OCI-LY7 (cell line): ENCODE measurements around the gene RAP1B. TPM values are rescaled to one million over a fixed set of nuclear protein-coding genes. Genes with fewer than 3 reads are reported as not detected.
A peak's percentile ranks its signal among the peaks of the same experiment; 100 is the strongest.
"Not testable (repeated sequence)": the region's sequence is repeated elsewhere in the genome, so short reads cannot be mapped to it uniquely, and the experiment has no call there.

ENCODE experiments used
- BruUV-seq: library from RNA; stranded (reverse); fragments of 400-500 nt; replicated peaks from 2 replicates; lab custom pipeline; 2021; lab: Mats Ljungman, UMichigan
- CTCF ChIA-PET: fragments of 300-600 bp; sonication (Branson Sonifier 250); formaldehyde crosslinking; loops from one replicate; lab custom pipeline; 2022; ENCODE audit warnings: antibody characterized with exemption; ENCODE audit not compliant: unreplicated experiment; lab: Charles Lee
- POLR2A ChIA-PET: fragments of 300-600 bp; sonication (Branson Sonifier 250); formaldehyde crosslinking; loops from one replicate; lab custom pipeline; 2022; ENCODE audit warnings: antibody characterized with exemption; lab: Charles Lee
- DNase-seq: peaks from one replicate; pipeline ENCODE4 v3.0.0-alpha.2; 2015; ENCODE audit warnings: low spot score
- H2AFZ ChIP-seq: fragments of 200-600 bp; sonication (generic), shearing (Covaris generic); 2 replicates; pipeline ENCODE4 v1.6.1; 2014; ENCODE audit warnings: mild to moderate bottlenecking, antibody characterized with exemption, low read length, moderate library complexity
- H3K27ac ChIP-seq: fragments of 200-600 bp; sonication (generic); 2 replicates; pipeline ENCODE4 v1.5.1; 2014; ENCODE audit warnings: mixed run types, low read depth, mild to moderate bottlenecking, moderate library complexity, low read length, inconsistent platforms; ENCODE audit not compliant: poor library complexity, severe bottlenecking
- H3K36me3 ChIP-seq: fragments of 200-600 bp; sonication (generic); 2 replicates; pipeline ENCODE4 v1.6.1; 2014; ENCODE audit warnings: mild to moderate bottlenecking, antibody characterized with exemption, low read length, moderate library complexity, mixed read lengths; ENCODE audit not compliant: insufficient read depth
- H3K4me1 ChIP-seq: fragments of 200-600 bp; sonication (generic); 2 replicates; pipeline ENCODE4 v1.5.1; 2014; ENCODE audit warnings: mild to moderate bottlenecking, low read length; ENCODE audit not compliant: insufficient read depth, poor library complexity, severe bottlenecking
- H3K4me2 ChIP-seq: fragments of 200-600 bp; sonication (generic); 2 replicates; pipeline ENCODE4 v1.6.1; 2014; ENCODE audit warnings: mild to moderate bottlenecking, low read length
- H3K4me3 ChIP-seq: fragments of 200-600 bp; sonication (generic); 2 replicates; pipeline ENCODE4 v1.5.1; 2014; ENCODE audit warnings: mild to moderate bottlenecking, low read depth, low read length; ENCODE audit not compliant: poor library complexity, severe bottlenecking
- H3K79me2 ChIP-seq: fragments of 200-600 bp; sonication (generic); 2 replicates; pipeline ENCODE4 v1.6.1; 2016; ENCODE audit warnings: low read depth, mild to moderate bottlenecking, low read length, moderate library complexity, mixed read lengths; ENCODE audit not compliant: insufficient read depth
- H3K9me2 ChIP-seq: fragments of 200-600 bp; sonication (generic); 2 replicates; pipeline ENCODE4 v1.6.1; 2016; ENCODE audit warnings: mild to moderate bottlenecking, low read length, mixed read lengths; ENCODE audit not compliant: insufficient read depth
- H3K9me3 ChIP-seq: fragments of 200-600 bp; sonication (generic); 2 replicates; pipeline ENCODE4 v1.6.1; 2014; ENCODE audit warnings: mild to moderate bottlenecking, mixed run types, low read length, mixed read lengths
- H4K20me1 ChIP-seq: fragments of 200-600 bp; sonication (generic); 2 replicates; pipeline ENCODE4 v1.6.1; 2014; ENCODE audit warnings: mild to moderate bottlenecking, antibody characterized with exemption, low read length, moderate library complexity, mixed read lengths; ENCODE audit not compliant: insufficient read depth
- EZH2phosphoT487 ChIP-seq: fragments of 200-600 bp; sonication (generic); IDR thresholded peaks from 2 replicates; pipeline ENCODE4 v1.6.1; 2018; ENCODE audit warnings: low read depth, borderline replicate concordance, mild to moderate bottlenecking, mixed run types, antibody characterized with exemption, low read length, moderate library complexity, mixed read lengths
- intact Hi-C: fragments of 100-400 bp; cut with micrococcal nuclease; formaldehyde crosslinking; loops from one replicate; pipeline ENCODE4 v1.10.0; 2022; ENCODE audit not compliant: unreplicated experiment
- total RNA-seq, 2 experiments: library from RNA; depleted of rRNA in 1 of 2; stranded (reverse); fragments of >200 nt in 1 of 2; shearing (Covaris generic) in 1 of 2; gene quantifications; 2 replicates each; pipeline ENCODE4 v1.2.3, GENCODE V29; 2014 to 2022
- TF ChIP-seq, protein P1 (sequence below): fragments of 200-600 bp; sonication (generic); conservative IDR thresholded peaks from 2 replicates; pipeline ENCODE4 v1.5.1; 2014; ENCODE audit warnings: mild to moderate bottlenecking, antibody characterized with exemption, low read length, moderate library complexity, mixed read lengths

The RAP1B gene
- total RNA-seq, 2 experiments from 2014 or later: 100 to 166 TPM

DNA sequence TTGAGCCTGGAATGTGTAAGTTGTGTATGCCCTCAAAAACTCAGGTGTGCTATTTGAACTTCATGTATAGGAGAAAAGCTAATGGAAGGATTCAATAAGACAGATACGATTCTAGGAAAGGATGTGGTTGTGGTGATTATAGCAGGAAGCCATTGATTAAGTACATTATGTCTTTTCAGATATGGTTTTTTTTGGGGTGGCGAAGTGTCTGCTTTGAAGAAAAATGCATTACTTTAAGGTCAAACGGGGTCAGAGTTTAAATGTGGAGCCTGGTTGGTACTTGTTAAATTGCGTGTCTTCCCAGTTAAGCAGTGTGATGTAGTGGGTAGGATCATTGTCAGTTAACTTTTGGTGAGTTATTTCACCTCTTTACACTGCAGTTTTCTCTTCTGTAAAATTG is 63.1 kb downstream of the RAP1B start:
- Histone ChIP-seq H3K36me3 (no peaks in the 10 kb centered on the region), H3K9me2 (no peaks in the 10 kb centered on the region), H3K79me2 (no peaks in the 10 kb centered on the region), H3K4me3 (no peak overlapping the region), H3K4me1 (peaks cover 5% of the 10 kb centered on the region), H4K20me1 (no peaks in the 10 kb centered on the region), H2AFZ (no peak overlapping the region), H3K27ac (no peak overlapping the region), H3K4me2 (no peak overlapping the region), H3K9me3 (no peaks in the 10 kb centered on the region)
- DNase-seq: no peak
- no TSS peak for BruUV-seq
- CTCF ChIA-PET: no interaction called here
- intact Hi-C loops: no loop called here
- TF ChIP-seq, protein P1, sequence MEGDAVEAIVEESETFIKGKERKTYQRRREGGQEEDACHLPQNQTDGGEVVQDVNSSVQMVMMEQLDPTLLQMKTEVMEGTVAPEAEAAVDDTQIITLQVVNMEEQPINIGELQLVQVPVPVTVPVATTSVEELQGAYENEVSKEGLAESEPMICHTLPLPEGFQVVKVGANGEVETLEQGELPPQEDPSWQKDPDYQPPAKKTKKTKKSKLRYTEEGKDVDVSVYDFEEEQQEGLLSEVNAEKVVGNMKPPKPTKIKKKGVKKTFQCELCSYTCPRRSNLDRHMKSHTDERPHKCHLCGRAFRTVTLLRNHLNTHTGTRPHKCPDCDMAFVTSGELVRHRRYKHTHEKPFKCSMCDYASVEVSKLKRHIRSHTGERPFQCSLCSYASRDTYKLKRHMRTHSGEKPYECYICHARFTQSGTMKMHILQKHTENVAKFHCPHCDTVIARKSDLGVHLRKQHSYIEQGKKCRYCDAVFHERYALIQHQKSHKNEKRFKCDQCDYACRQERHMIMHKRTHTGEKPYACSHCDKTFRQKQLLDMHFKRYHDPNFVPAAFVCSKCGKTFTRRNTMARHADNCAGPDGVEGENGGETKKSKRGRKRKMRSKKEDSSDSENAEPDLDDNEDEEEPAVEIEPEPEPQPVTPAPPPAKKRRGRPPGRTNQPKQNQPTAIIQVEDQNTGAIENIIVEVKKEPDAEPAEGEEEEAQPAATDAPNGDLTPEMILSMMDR: no peak
- TF ChIP-seq EZH2phosphoT487: no peak
- POLR2A ChIA-PET: no interaction called here

- Histone ChIP-seq H3K79me2 (no peaks in the 10 kb centered on the region), H4K20me1 (no peaks in the 10 kb centered on the region), H3K4me1 (peaks cover 5% of the 10 kb centered on the region), H3K9me3 (no peaks in the 10 kb centered on the region), H3K4me2 (no peak overlapping the region), H3K9me2 (no peaks in the 10 kb centered on the region), H3K27ac (no peak overlapping the region), H2AFZ (no peak overlapping the region), H3K4me3 (no peak overlapping the region), H3K36me3 (no peaks in the 10 kb centered on the region)
- TF ChIP-seq EZH2phosphoT487: no peak
- TF ChIP-seq, protein P1: no peak
- intact Hi-C loops: no loop called here
- CTCF ChIA-PET: no interaction called here
- POLR2A ChIA-PET: no interaction called here
- BruUV-seq: no TSS peak
- no peak for DNase-seq
Observed at GRCh38 chr12:68674376-68674775, 63.7 kb downstream of the RAP1B start.

DNA sequence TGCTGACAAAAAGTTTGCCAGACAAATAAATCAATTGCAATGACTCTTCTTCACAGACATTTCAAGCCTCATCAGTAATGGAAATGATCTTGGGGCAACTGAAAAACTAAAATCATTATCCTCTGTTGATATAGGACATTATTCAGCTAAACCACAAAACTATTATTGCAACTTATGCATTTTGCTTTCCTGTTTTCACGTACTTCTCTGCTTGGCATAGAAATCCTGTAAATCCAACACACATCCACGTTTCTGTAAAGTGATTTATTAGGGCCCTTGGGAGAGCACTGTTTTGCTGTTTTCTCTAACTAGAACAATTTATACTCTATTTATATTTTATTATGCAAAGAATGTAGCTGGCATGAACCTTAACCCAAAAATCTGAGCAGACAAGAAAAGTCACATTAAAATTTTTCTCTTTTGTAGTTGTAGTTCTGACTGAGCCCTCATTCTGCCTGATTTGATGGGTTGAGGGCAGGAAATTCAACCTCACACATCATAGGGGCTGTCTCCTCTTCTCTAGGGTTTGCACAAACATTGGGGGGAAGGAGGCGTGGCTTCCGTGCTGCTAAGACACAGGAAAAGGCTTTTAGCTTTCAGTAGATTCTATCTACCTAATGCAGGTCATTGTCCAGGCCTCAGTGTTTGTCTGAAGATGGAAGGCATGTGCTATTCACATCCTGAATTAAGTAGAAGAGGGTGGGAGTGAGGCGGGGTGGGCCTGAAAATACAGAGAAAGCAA is 64.6 kb downstream of the RAP1B start:
- Histone ChIP-seq H3K36me3 (no peaks in the 10 kb centered on the region), H3K9me3 (no peaks in the 10 kb centered on the region), H3K79me2 (no peaks in the 10 kb centered on the region), H3K9me2 (no peaks in the 10 kb centered on the region), H2AFZ (no peak overlapping the region), H3K4me3 (no peak overlapping the region), H4K20me1 (no peaks in the 10 kb centered on the region), H3K4me2 (no peak overlapping the region), H3K27ac (no peak overlapping the region), H3K4me1 (peaks cover 5% of the 10 kb centered on the region)
- POLR2A ChIA-PET: no interaction called here
- no TSS peak for BruUV-seq
- intact Hi-C loops: no loop called here
- CTCF ChIA-PET: no interaction called here
- peak; percentile 41 for DNase-seq
- TF ChIP-seq, protein P1: no peak
- no peak for TF ChIP-seq EZH2phosphoT487

GRCh38 chr12:68676854-68677253 is 66.2 kb downstream of the RAP1B start:
- H3K79me2 ChIP-seq, H3K4me2 ChIP-seq, H3K4me3 ChIP-seq, H4K20me1 ChIP-seq, H3K36me3 ChIP-seq, H3K9me2 ChIP-seq, intact Hi-C loops, BruUV-seq, H3K9me3 ChIP-seq, H3K4me1 ChIP-seq, H3K27ac ChIP-seq, H2AFZ ChIP-seq, CTCF ChIA-PET, DNase-seq: not testable (repeated sequence)
- POLR2A ChIA-PET: interaction anchor here (0.7 to 1.2 kb wide), 4 partner anchors 8 to 133 kb away, joined by 3 to 4 read pairs (median 3); no protein-coding TSS in a partner anchor
